ENCODE measurements around the gene CA9. TPM values are rescaled to one million over a fixed set of nuclear protein-coding genes. Genes with fewer than 3 reads are reported as not detected.
A peak's percentile ranks its signal among the peaks of the same experiment; 100 is the strongest.

The CA9 gene
- total RNA-seq, 3 donors from 2014 or later (not counting 1 experiment from before 2014, with no cell fraction given): not detected

DNA sequence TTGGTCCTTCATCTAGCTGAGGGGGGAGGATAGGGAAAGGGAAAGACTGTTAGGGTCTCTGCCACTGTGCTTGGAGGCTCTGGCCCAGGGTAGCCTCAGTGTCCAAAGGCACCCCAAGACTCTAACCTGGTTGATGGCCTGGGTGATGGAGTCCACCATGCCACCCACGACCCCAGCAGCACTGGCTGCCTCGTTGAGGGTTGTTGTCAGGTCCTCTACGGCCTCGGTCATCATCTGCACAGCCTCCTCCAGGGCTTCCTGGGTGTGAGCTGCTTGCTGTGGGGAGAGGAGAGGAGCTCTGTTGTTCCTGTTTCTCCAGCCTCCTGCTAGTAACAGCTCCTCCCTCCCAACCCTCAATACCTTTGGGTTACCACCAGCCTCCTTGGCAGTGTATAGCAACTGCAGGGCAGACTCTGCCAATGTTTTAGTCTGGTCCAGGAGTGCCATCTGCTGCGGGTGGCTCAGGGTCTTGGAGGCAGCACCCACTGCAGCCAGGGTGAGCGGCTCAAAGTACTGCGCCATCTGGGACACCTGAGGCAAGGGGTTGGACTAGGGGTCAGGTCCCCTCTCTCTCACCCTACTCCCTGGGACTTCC lies 32.2 kb downstream of the CA9 start:
- 97% methylated on average over 7 of the region's 7 CpGs for WGBS (ENCODE audit: insufficient coverage)

GRCh38 chr9:35706951-35707350 lies 33.2 kb downstream of the CA9 start:
- H3K27ac Mint-ChIP-seq: peak overlapping the region; percentile 38 to 78
- H3K9me3 Mint-ChIP-seq: no peaks in the 10 kb centered on the region
- peaks cover 13 to 20% of the 10 kb centered on the region in 2 donors for H3K4me1 Mint-ChIP-seq
- Histone ChIP-seq H3K27ac (ENCODE audit: low read length) (no peak overlapping the region), H3K9me3 (ENCODE audit: control insufficient read depth, insufficient read depth, low read length) (no peaks in the 10 kb centered on the region), H3K4me1 (ENCODE audit: control insufficient read depth, insufficient read depth, low read length) (no peaks in the 10 kb centered on the region), H3K4me3 (ENCODE audit: low read length) (no peak overlapping the region), H3K27me3 (ENCODE audit: control insufficient read depth, insufficient read depth, low read length) (no peaks in the 10 kb centered on the region), H3K36me3 (ENCODE audit: control insufficient read depth, insufficient read depth, low read length) (peaks cover 92% of the 10 kb centered on the region)
- 99% methylated on average over 10 of the region's 10 CpGs for WGBS (ENCODE audit: insufficient coverage)
- ATAC-seq (no peak), DNase-seq (no peak)
- intact Hi-C loops (cut with micrococcal nuclease): no loop called here
- no peak overlapping the region for H3K4me3 Mint-ChIP-seq
- H3K36me3 Mint-ChIP-seq: peaks cover 27% of the 10 kb centered on the region
- TF ChIP-seq CTCF (IDR thresholded peaks at IDR 0.05): no peak
- H3K27me3 Mint-ChIP-seq (ENCODE audit: low read depth in 2 of 2): no peaks in the 10 kb centered on the region

More for the DNA sequence above, 32.2 kb downstream of the CA9 start:
- Histone ChIP-seq H3K36me3 (ENCODE audit: control insufficient read depth, insufficient read depth, low read length) (peaks cover 92% of the 10 kb centered on the region), H3K27ac (ENCODE audit: low read length) (no peak overlapping the region), H3K27me3 (ENCODE audit: control insufficient read depth, insufficient read depth, low read length) (no peaks in the 10 kb centered on the region), H3K4me3 (ENCODE audit: low read length) (no peak overlapping the region), H3K4me1 (ENCODE audit: control insufficient read depth, insufficient read depth, low read length) (no peaks in the 10 kb centered on the region), H3K9me3 (ENCODE audit: control insufficient read depth, insufficient read depth, low read length) (no peaks in the 10 kb centered on the region)
- H3K36me3 Mint-ChIP-seq: peaks cover 27% of the 10 kb centered on the region
- no peak for TF ChIP-seq CTCF (IDR thresholded peaks at IDR 0.05)
- H3K27ac Mint-ChIP-seq: peak overlapping the region in 1 of 2 donors; percentile 78
- DNase-seq: no peak
- H3K9me3 Mint-ChIP-seq: no peaks in the 10 kb centered on the region
- H3K27me3 Mint-ChIP-seq (ENCODE audit: low read depth in 2 of 2): no peaks in the 10 kb centered on the region
- peaks cover 13 to 20% of the 10 kb centered on the region in 2 donors for H3K4me1 Mint-ChIP-seq
- no peak overlapping the region for H3K4me3 Mint-ChIP-seq
- intact Hi-C loops (cut with micrococcal nuclease): no loop called here
- no peak for ATAC-seq

DNA sequence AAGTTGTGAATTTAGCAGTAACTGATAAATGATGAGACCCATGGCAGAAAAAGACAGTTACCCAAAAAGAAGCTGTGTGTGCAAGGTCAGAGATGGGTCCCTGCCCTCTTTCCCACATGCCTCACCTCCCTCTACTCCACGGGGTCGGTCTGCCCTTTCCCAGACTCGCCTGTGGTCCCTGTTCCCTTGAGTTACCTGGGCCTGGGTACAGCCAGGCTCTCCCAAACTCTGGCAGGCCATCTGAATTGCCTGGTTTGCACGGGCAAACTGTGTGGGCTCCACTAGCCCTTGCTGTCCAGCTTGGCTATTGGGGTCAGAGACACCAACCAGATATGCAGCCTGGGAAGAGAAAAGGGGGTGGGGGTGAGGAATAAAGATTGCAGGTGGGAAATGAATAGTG lies 34.4 kb downstream of the CA9 start:
- no peaks in the 10 kb centered on the region for H3K27me3 Mint-ChIP-seq (ENCODE audit: low read depth in 2 of 2)
- H3K4me3 Mint-ChIP-seq: no peak overlapping the region
- H3K36me3 ChIP-seq (ENCODE audit: control insufficient read depth, insufficient read depth, low read length): peaks cover 92% of the 10 kb centered on the region
- no peak overlapping the region for H3K27ac ChIP-seq (ENCODE audit: low read length)
- peaks cover 27% of the 10 kb centered on the region for H3K36me3 Mint-ChIP-seq
- WGBS (ENCODE audit: insufficient coverage): 97% methylated on average over 4 of the region's 4 CpGs
- H3K9me3 ChIP-seq (ENCODE audit: control insufficient read depth, insufficient read depth, low read length): no peaks in the 10 kb centered on the region
- no peaks in the 10 kb centered on the region for H3K4me1 ChIP-seq (ENCODE audit: control insufficient read depth, insufficient read depth, low read length)
- H3K4me3 ChIP-seq (ENCODE audit: low read length): no peak overlapping the region
- no peaks in the 10 kb centered on the region for H3K27me3 ChIP-seq (ENCODE audit: control insufficient read depth, insufficient read depth, low read length)
- H3K4me1 Mint-ChIP-seq: peaks cover 13 to 17% of the 10 kb centered on the region in 2 donors
- intact Hi-C loops (cut with micrococcal nuclease): no loop called here
- no peaks in the 10 kb centered on the region for H3K9me3 Mint-ChIP-seq
- ATAC-seq (no peak), DNase-seq (no peak)
- H3K27ac Mint-ChIP-seq: peak overlapping the region; percentile 61 to 78
- TF ChIP-seq CTCF (IDR thresholded peaks at IDR 0.05): no peak
